Measurements from ENCODE around the gene RCSD1.

GRCh38 chr1:167631936-167632614 is 2.0 kb downstream of the RCSD1 start:
- TF ChIP-seq MAX (IDR thresholded peaks at IDR 0.05) (no peak), TAF1 (IDR thresholded peaks at IDR 0.05; ENCODE audit: low read depth) (no peak), YY1 (IDR thresholded peaks at IDR 0.05; ENCODE audit: low read depth) (no peak)
